ENCODE data around the gene ARL3. TPM values are rescaled to one million over a fixed set of nuclear protein-coding genes. Genes with fewer than 3 reads are reported as not detected.

Gene ARL3
- total RNA-seq, 4 donors from 2014 or later = 2.2 to 3.4 (median 2.8) TPM

GRCh38 chr10:102732661-102733060, 18.5 kb upstream of the ARL3 start:
- intact Hi-C loops (cut with DNase I; ENCODE audit: low total_unique reads) = no loop called here
- H3K27me3 ChIP-seq = no peaks in the 10 kb centered on the region
- in situ Hi-C loops (cut with MboI; ENCODE audit: low pct_ligation_motif_present in 1 of 4, low pct_unique_long_range_greater_than_20kb in 1 of 4, low sequenced_read_pairs in 3 of 4) = loop anchor here in 2 of 4 donors (10.0 to 25.0 kb wide), 2 partner anchors 172 to 330 kb away; no protein-coding TSS in a partner anchor
- no peak overlapping the region for H3K27ac ChIP-seq
- peaks cover 0 to 3% (median 0%) of the 10 kb centered on the region in 4 donors for H3K4me1 ChIP-seq
- no CpG with 5 or more reads among the region's 1 CpG for WGBS, 2 donors (ENCODE audit: low coverage in 1 of 2)
- no peak overlapping the region for H3K4me3 ChIP-seq
- no peaks in the 10 kb centered on the region for H3K9me3 ChIP-seq
- TF ChIP-seq CTCF (IDR thresholded peaks at IDR 0.05) (no peak), POLR2A (IDR thresholded peaks at IDR 0.05) (no peak), POLR2AphosphoS5 (IDR thresholded peaks at IDR 0.05) (no peak), EP300 (IDR thresholded peaks at IDR 0.05; ENCODE audit: low read depth) (no peak)
- no peaks in the 10 kb centered on the region for H3K36me3 ChIP-seq
- DNase-seq = no peak

GRCh38 chr10:102731222-102731800, 17.1 kb upstream of the ARL3 start:
- no peaks in the 10 kb centered on the region for H3K27me3 ChIP-seq
- intact Hi-C loops (cut with DNase I; ENCODE audit: low total_unique reads) (no loop called here), in situ Hi-C loops (cut with MboI; ENCODE audit: low pct_ligation_motif_present in 1 of 4, low pct_unique_long_range_greater_than_20kb in 1 of 4, low sequenced_read_pairs in 3 of 4) (loop anchor here in 2 of 4 donors (10.0 to 25.0 kb wide), 2 partner anchors 173 to 331 kb away; no protein-coding TSS in a partner anchor)
- no peaks in the 10 kb centered on the region for H3K36me3 ChIP-seq
- no peak for DNase-seq
- peaks cover 0 to 3% (median 0%) of the 10 kb centered on the region in 4 donors for H3K4me1 ChIP-seq
- H3K9me3 ChIP-seq = no peaks in the 10 kb centered on the region
- H3K4me3 ChIP-seq = no peak overlapping the region
- H3K27ac ChIP-seq = no peak overlapping the region
- no peak for TF ChIP-seq EP300 (IDR thresholded peaks at IDR 0.05; ENCODE audit: low read depth)
- no peak for TF ChIP-seq POLR2A (IDR thresholded peaks at IDR 0.05)
- TF ChIP-seq CTCF (IDR thresholded peaks at IDR 0.05) = no peak
- no peak for TF ChIP-seq POLR2AphosphoS5 (IDR thresholded peaks at IDR 0.05)
- WGBS, 2 donors (ENCODE audit: low coverage in 1 of 2) = 70 to 90% methylated on average over 2 to 5 of the region's 5 CpGs

GRCh38 chr10:102729029-102730026, 15.1 kb upstream of the ARL3 start:
- Histone ChIP-seq H3K36me3 (no peaks in the 10 kb centered on the region), H3K27me3 (no peaks in the 10 kb centered on the region), H3K4me1 (peaks cover 0 to 3% (median 0%) of the 10 kb centered on the region in 4 donors), H3K9me3 (no peaks in the 10 kb centered on the region), H3K27ac (no peak overlapping the region), H3K4me3 (no peak overlapping the region)
- 57 to 80% methylated on average over 5 to 30 of the region's 30 CpGs for WGBS, 2 donors (ENCODE audit: low coverage in 1 of 2)
- DNase-seq = peak; percentile 88
- no peak for TF ChIP-seq POLR2A (IDR thresholded peaks at IDR 0.05)
- no peak for TF ChIP-seq POLR2AphosphoS5 (IDR thresholded peaks at IDR 0.05)
- TF ChIP-seq EP300 (IDR thresholded peaks at IDR 0.05; ENCODE audit: low read depth) = no peak
- TF ChIP-seq CTCF (IDR thresholded peaks at IDR 0.05) = peak; percentile 84 to 91 (median 90)
- intact Hi-C loops (cut with DNase I; ENCODE audit: low total_unique reads) (loop anchor here (2.0 to 10.0 kb wide), 2 partner anchors 105 to 171 kb away; partner anchors contain the start of gene CYP17A1), in situ Hi-C loops (cut with MboI; ENCODE audit: low pct_ligation_motif_present in 1 of 4, low pct_unique_long_range_greater_than_20kb in 1 of 4, low sequenced_read_pairs in 3 of 4) (loop anchor here (10.0 to 25.0 kb wide), 3 partner anchors 165 to 333 kb away; no protein-coding TSS in a partner anchor)
